DOHH2 (cell line): ENCODE measurements around the gene KCNIP3.

ENCODE experiments used
- EZH2phosphoT487 ChIP-seq: fragments of 200-600 bp; sonication (generic); IDR thresholded peaks from 2 replicates; pipeline ENCODE4 v1.6.1; 2017; ENCODE audit warnings: borderline replicate concordance, mild to moderate bottlenecking, antibody characterized with exemption, low read length, moderate library complexity, mixed read lengths
- TF ChIP-seq, protein P1 (sequence below): fragments of 200-600 bp; sonication (generic); IDR thresholded peaks from one replicate; pipeline ENCODE4 v1.5.1; 2014; ENCODE audit warnings: antibody characterized with exemption, mild to moderate bottlenecking, low read depth, low read length; ENCODE audit not compliant: poor library complexity, severe bottlenecking

- TF ChIP-seq, protein P1, sequence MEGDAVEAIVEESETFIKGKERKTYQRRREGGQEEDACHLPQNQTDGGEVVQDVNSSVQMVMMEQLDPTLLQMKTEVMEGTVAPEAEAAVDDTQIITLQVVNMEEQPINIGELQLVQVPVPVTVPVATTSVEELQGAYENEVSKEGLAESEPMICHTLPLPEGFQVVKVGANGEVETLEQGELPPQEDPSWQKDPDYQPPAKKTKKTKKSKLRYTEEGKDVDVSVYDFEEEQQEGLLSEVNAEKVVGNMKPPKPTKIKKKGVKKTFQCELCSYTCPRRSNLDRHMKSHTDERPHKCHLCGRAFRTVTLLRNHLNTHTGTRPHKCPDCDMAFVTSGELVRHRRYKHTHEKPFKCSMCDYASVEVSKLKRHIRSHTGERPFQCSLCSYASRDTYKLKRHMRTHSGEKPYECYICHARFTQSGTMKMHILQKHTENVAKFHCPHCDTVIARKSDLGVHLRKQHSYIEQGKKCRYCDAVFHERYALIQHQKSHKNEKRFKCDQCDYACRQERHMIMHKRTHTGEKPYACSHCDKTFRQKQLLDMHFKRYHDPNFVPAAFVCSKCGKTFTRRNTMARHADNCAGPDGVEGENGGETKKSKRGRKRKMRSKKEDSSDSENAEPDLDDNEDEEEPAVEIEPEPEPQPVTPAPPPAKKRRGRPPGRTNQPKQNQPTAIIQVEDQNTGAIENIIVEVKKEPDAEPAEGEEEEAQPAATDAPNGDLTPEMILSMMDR: no peak
- TF ChIP-seq EZH2phosphoT487: no peak
Measured at GRCh38 chr2:95307036-95307435, 9.9 kb downstream of the KCNIP3 start.
